Measurements from ENCODE around the gene ZNF143.
"Not testable (repeated sequence)": the region's sequence is repeated elsewhere in the genome, so short reads cannot be mapped to it uniquely, and the experiment has no call there.

DNA sequence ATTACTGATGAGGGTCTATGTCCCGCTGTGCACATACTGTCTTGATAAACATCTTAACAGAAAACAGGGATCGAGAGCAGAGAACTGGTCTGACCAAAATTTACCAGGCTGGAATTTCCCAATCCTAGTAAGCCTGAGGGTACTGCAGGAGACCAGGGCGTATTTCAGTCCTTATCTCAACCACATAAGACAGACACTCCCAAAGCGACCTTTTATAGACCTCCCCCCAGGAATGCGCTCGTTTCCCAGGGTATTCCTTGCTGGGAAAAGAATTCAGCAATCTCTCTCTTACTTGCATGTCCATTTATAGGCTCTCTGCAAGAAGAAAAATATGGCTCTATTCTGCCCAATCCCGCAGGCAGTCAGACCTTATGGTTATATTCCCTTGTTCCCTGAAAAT, 8.8 kb upstream of the ZNF143 start:
- TF ChIP-seq, protein P1, sequence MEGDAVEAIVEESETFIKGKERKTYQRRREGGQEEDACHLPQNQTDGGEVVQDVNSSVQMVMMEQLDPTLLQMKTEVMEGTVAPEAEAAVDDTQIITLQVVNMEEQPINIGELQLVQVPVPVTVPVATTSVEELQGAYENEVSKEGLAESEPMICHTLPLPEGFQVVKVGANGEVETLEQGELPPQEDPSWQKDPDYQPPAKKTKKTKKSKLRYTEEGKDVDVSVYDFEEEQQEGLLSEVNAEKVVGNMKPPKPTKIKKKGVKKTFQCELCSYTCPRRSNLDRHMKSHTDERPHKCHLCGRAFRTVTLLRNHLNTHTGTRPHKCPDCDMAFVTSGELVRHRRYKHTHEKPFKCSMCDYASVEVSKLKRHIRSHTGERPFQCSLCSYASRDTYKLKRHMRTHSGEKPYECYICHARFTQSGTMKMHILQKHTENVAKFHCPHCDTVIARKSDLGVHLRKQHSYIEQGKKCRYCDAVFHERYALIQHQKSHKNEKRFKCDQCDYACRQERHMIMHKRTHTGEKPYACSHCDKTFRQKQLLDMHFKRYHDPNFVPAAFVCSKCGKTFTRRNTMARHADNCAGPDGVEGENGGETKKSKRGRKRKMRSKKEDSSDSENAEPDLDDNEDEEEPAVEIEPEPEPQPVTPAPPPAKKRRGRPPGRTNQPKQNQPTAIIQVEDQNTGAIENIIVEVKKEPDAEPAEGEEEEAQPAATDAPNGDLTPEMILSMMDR (conservative IDR thresholded peaks at IDR 0.05; ENCODE audit: low read length), result not testable (repeated sequence)
- not testable (repeated sequence) for TF ChIP-seq EZH2phosphoT487 (IDR thresholded peaks at IDR 0.05; ENCODE audit: borderline replicate concordance)
